ENCODE data around the gene PPP2R2B.

GRCh38 chr5:146541958-146542849, 336.4 kb downstream of the PPP2R2B start:
- TF ChIP-seq, protein P1, sequence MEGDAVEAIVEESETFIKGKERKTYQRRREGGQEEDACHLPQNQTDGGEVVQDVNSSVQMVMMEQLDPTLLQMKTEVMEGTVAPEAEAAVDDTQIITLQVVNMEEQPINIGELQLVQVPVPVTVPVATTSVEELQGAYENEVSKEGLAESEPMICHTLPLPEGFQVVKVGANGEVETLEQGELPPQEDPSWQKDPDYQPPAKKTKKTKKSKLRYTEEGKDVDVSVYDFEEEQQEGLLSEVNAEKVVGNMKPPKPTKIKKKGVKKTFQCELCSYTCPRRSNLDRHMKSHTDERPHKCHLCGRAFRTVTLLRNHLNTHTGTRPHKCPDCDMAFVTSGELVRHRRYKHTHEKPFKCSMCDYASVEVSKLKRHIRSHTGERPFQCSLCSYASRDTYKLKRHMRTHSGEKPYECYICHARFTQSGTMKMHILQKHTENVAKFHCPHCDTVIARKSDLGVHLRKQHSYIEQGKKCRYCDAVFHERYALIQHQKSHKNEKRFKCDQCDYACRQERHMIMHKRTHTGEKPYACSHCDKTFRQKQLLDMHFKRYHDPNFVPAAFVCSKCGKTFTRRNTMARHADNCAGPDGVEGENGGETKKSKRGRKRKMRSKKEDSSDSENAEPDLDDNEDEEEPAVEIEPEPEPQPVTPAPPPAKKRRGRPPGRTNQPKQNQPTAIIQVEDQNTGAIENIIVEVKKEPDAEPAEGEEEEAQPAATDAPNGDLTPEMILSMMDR (IDR thresholded peaks at IDR 0.05), result peak; percentile 86
- TF ChIP-seq, protein P2, sequence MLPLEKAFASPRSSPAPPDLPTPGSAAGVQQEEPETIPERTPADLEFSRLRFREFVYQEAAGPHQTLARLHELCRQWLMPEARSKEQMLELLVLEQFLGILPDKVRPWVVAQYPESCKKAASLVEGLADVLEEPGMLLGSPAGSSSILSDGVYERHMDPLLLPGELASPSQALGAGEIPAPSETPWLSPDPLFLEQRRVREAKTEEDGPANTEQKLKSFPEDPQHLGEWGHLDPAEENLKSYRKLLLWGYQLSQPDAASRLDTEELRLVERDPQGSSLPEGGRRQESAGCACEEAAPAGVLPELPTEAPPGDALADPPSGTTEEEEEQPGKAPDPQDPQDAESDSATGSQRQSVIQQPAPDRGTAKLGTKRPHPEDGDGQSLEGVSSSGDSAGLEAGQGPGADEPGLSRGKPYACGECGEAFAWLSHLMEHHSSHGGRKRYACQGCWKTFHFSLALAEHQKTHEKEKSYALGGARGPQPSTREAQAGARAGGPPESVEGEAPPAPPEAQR (CRISPR knock-in tag; IDR thresholded peaks at IDR 0.05), result no peak
- TF ChIP-seq, protein P3, sequence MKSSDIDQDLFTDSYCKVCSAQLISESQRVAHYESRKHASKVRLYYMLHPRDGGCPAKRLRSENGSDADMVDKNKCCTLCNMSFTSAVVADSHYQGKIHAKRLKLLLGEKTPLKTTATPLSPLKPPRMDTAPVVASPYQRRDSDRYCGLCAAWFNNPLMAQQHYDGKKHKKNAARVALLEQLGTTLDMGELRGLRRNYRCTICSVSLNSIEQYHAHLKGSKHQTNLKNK (CRISPR knock-in tag; IDR thresholded peaks at IDR 0.05), result no peak
